ENCODE measurements around the gene PRIMA1. TPM values are rescaled to one million over a fixed set of nuclear protein-coding genes. Genes with fewer than 3 reads are reported as not detected.

The PRIMA1 gene
- polyA plus RNA-seq, 5 donors = 0.37 to 1.8 (median 0.91) TPM

GRCh38 chr14:93732524-93732923 lies 55.8 kb downstream of the PRIMA1 start:
- DNase-seq = no peak

GRCh38 chr14:93731753-93732152 lies 56.5 kb downstream of the PRIMA1 start:
- no peak for DNase-seq

- no peak for DNase-seq
Observed at GRCh38 chr14:93729993-93730392, 58.3 kb downstream of the PRIMA1 start.

GRCh38 chr14:93728651-93729016 lies 59.7 kb downstream of the PRIMA1 start:
- no peak for DNase-seq

- DNase-seq = no peak
Observed at GRCh38 chr14:93727917-93728650, 60.2 kb downstream of the PRIMA1 start.

- no peak for DNase-seq
Observed at GRCh38 chr14:93727039-93727740, 61.1 kb downstream of the PRIMA1 start.

- DNase-seq = no peak
Observed at GRCh38 chr14:93725993-93726392, 62.3 kb downstream of the PRIMA1 start.

- no peak for DNase-seq
Observed at GRCh38 chr14:93725002-93725582, 63.2 kb downstream of the PRIMA1 start.

GRCh38 chr14:93723001-93723400 lies 65.3 kb downstream of the PRIMA1 start:
- no peak for DNase-seq

GRCh38 chr14:93720981-93721483 lies 67.3 kb downstream of the PRIMA1 start:
- DNase-seq = no peak

GRCh38 chr14:93720076-93720815 lies 68.0 kb downstream of the PRIMA1 start:
- DNase-seq = no peak

GRCh38 chr14:93719256-93719655 lies 69.0 kb downstream of the PRIMA1 start:
- DNase-seq = no peak

GRCh38 chr14:93717668-93718320 lies 70.5 kb downstream of the PRIMA1 start:
- no peak for DNase-seq

- DNase-seq = no peak
Observed at GRCh38 chr14:93716746-93717667, 71.3 kb downstream of the PRIMA1 start.

GRCh38 chr14:93716002-93716745 lies 72.1 kb downstream of the PRIMA1 start:
- DNase-seq = no peak

GRCh38 chr14:93715279-93715927 lies 72.9 kb downstream of the PRIMA1 start:
- DNase-seq = no peak

- DNase-seq = no peak
Observed at GRCh38 chr14:93714605-93715004, 73.7 kb downstream of the PRIMA1 start.

- DNase-seq = no peak
Observed at GRCh38 chr14:93713726-93714405, 74.4 kb downstream of the PRIMA1 start.
